ENCODE measurements around the gene SFSWAP. TPM values are rescaled to one million over a fixed set of nuclear protein-coding genes. Genes with fewer than 3 reads are reported as not detected.
"Not testable (repeated sequence)": the region's sequence is repeated elsewhere in the genome, so short reads cannot be mapped to it uniquely, and the experiment has no call there.

SFSWAP gene
- total RNA-seq, 2 donors from 2014 or later, result 58.5 to 61.5 TPM

- no peak overlapping the region for H3K27ac Mint-ChIP-seq
- H3K36me3 Mint-ChIP-seq (ENCODE audit: insufficient read depth in 2 of 2), result peaks cover 2 to 4% of the 10 kb centered on the region in 2 donors
- peaks cover 5 to 11% of the 10 kb centered on the region in 2 donors for H3K9me3 Mint-ChIP-seq
- ATAC-seq (replicated peaks in 1 of 2) (no peak), DNase-seq (no peak)
- H3K4me3 Mint-ChIP-seq, result no peak overlapping the region
- peaks cover 12% of the 10 kb centered on the region for H3K27me3 Mint-ChIP-seq (ENCODE audit: low read depth)
- H3K4me1 Mint-ChIP-seq (ENCODE audit: low read depth), result no peaks in the 10 kb centered on the region
Observed at GRCh38 chr12:131700271-131700670, 10.6 kb upstream of the SFSWAP start.

GRCh38 chr12:131701705-131702572 lies 9.0 kb upstream of the SFSWAP start:
- H3K9me3 Mint-ChIP-seq, result peaks cover 5 to 11% of the 10 kb centered on the region in 2 donors
- H3K4me3 Mint-ChIP-seq, result no peak overlapping the region
- H3K36me3 Mint-ChIP-seq (ENCODE audit: insufficient read depth in 2 of 2), result peaks cover 2 to 4% of the 10 kb centered on the region in 2 donors
- peaks cover 12% of the 10 kb centered on the region for H3K27me3 Mint-ChIP-seq (ENCODE audit: low read depth)
- no peak overlapping the region for H3K27ac Mint-ChIP-seq
- ATAC-seq (replicated peaks in 1 of 2), result no peak
- H3K4me1 Mint-ChIP-seq (ENCODE audit: low read depth), result no peaks in the 10 kb centered on the region
- DNase-seq, result no peak

GRCh38 chr12:131702573-131702877 lies 8.4 kb upstream of the SFSWAP start:
- peaks cover 2 to 4% of the 10 kb centered on the region in 2 donors for H3K36me3 Mint-ChIP-seq (ENCODE audit: insufficient read depth in 2 of 2)
- ATAC-seq (replicated peaks in 1 of 2) (no peak), DNase-seq (no peak)
- H3K9me3 Mint-ChIP-seq, result peaks cover 5 to 11% of the 10 kb centered on the region in 2 donors
- no peak overlapping the region for H3K27ac Mint-ChIP-seq
- no peaks in the 10 kb centered on the region for H3K4me1 Mint-ChIP-seq (ENCODE audit: low read depth)
- peaks cover 12% of the 10 kb centered on the region for H3K27me3 Mint-ChIP-seq (ENCODE audit: low read depth)
- H3K4me3 Mint-ChIP-seq, result no peak overlapping the region

- Mint-ChIP-seq H3K27ac (no peak overlapping the region), H3K36me3 (ENCODE audit: insufficient read depth in 2 of 2) (peaks cover 2 to 4% of the 10 kb centered on the region in 2 donors), H3K9me3 (peaks cover 5 to 11% of the 10 kb centered on the region in 2 donors), H3K4me3 (no peak overlapping the region), H3K4me1 (ENCODE audit: low read depth) (no peaks in the 10 kb centered on the region), H3K27me3 (ENCODE audit: low read depth) (peaks cover 12% of the 10 kb centered on the region)
- DNase-seq, result no peak
- no peak for ATAC-seq (replicated peaks in 1 of 2)
Observed at GRCh38 chr12:131703161-131703560, 7.7 kb upstream of the SFSWAP start.

- no peak overlapping the region for H3K27ac Mint-ChIP-seq
- peaks cover 6% of the 10 kb centered on the region for H3K27me3 Mint-ChIP-seq (ENCODE audit: low read depth)
- H3K4me1 Mint-ChIP-seq (ENCODE audit: low read depth), result peaks cover 4% of the 10 kb centered on the region
- peaks cover 5 to 11% of the 10 kb centered on the region in 2 donors for H3K9me3 Mint-ChIP-seq
- no peak overlapping the region for H3K4me3 Mint-ChIP-seq
- no peak for DNase-seq
- H3K36me3 Mint-ChIP-seq (ENCODE audit: insufficient read depth in 2 of 2), result peaks cover 2 to 4% of the 10 kb centered on the region in 2 donors
- ATAC-seq (replicated peaks in 1 of 2), result no peak
Observed at GRCh38 chr12:131704509-131704908, 6.4 kb upstream of the SFSWAP start.

- Mint-ChIP-seq H3K4me1 (ENCODE audit: low read depth) (peaks cover 14% of the 10 kb centered on the region), H3K9me3 (peaks cover 5 to 11% of the 10 kb centered on the region in 2 donors)
- not testable (repeated sequence) for H3K36me3 Mint-ChIP-seq (ENCODE audit: insufficient read depth in 2 of 2); H3K4me3 Mint-ChIP-seq; H3K27me3 Mint-ChIP-seq (ENCODE audit: low read depth); DNase-seq; ATAC-seq (replicated peaks in 1 of 2); H3K27ac Mint-ChIP-seq
Observed at GRCh38 chr12:131706709-131707108, 4.2 kb upstream of the SFSWAP start.

GRCh38 chr12:131709226-131709625 lies 1.7 kb upstream of the SFSWAP start:
- Mint-ChIP-seq H3K9me3 (peaks cover 5 to 7% of the 10 kb centered on the region in 2 donors), H3K27me3 (ENCODE audit: low read depth) (no peaks in the 10 kb centered on the region), H3K36me3 (ENCODE audit: insufficient read depth in 2 of 2) (peaks cover 8 to 9% of the 10 kb centered on the region in 2 donors), H3K4me1 (ENCODE audit: low read depth) (peaks cover 34% of the 10 kb centered on the region), H3K27ac (peak overlapping the region; percentile 93), H3K4me3 (peak overlapping the region; percentile 94 to 98)
- DNase-seq (no peak), ATAC-seq (replicated peaks in 1 of 2) (no peak)

- H3K27me3 Mint-ChIP-seq (ENCODE audit: low read depth), result no peaks in the 10 kb centered on the region
- no peaks in the 10 kb centered on the region for H3K9me3 Mint-ChIP-seq
Observed at GRCh38 chr12:131711551-131712205, 788 bp downstream of the SFSWAP start.

GRCh38 chr12:131713349-131713748 lies 2.5 kb downstream of the SFSWAP start:
- Mint-ChIP-seq H3K27ac (peak overlapping the region; percentile 14), H3K36me3 (ENCODE audit: insufficient read depth in 2 of 2) (peaks cover 9 to 27% of the 10 kb centered on the region in 2 donors), H3K4me1 (ENCODE audit: low read depth) (peaks cover 34% of the 10 kb centered on the region), H3K9me3 (no peaks in the 10 kb centered on the region), H3K27me3 (ENCODE audit: low read depth) (no peaks in the 10 kb centered on the region), H3K4me3 (peak overlapping the region; percentile 32 to 55)
- DNase-seq (no peak), ATAC-seq (replicated peaks in 1 of 2) (no peak)

More at GRCh38 chr12:131711551-131712205, 788 bp downstream of the SFSWAP start:
- H3K36me3 Mint-ChIP-seq (ENCODE audit: insufficient read depth in 2 of 2), result peaks cover 9 to 20% of the 10 kb centered on the region in 2 donors
- peak; percentile 8 to 11 for DNase-seq
- H3K4me1 Mint-ChIP-seq (ENCODE audit: low read depth), result peaks cover 34% of the 10 kb centered on the region
- H3K27ac Mint-ChIP-seq, result peak overlapping the region; percentile 84
- peak overlapping the region; percentile 94 to 98 for H3K4me3 Mint-ChIP-seq
- ATAC-seq (replicated peaks in 1 of 2), result no peak

- Mint-ChIP-seq H3K27ac (no peak overlapping the region), H3K36me3 (ENCODE audit: insufficient read depth in 2 of 2) (peaks cover 6 to 30% of the 10 kb centered on the region in 2 donors), H3K4me1 (ENCODE audit: low read depth) (peaks cover 28% of the 10 kb centered on the region), H3K4me3 (no peak overlapping the region), H3K9me3 (no peaks in the 10 kb centered on the region), H3K27me3 (ENCODE audit: low read depth) (no peaks in the 10 kb centered on the region)
- DNase-seq (no peak), ATAC-seq (replicated peaks in 1 of 2) (no peak)
Observed at GRCh38 chr12:131714759-131715158, 3.9 kb downstream of the SFSWAP start.

GRCh38 chr12:131716282-131716681 lies 5.4 kb downstream of the SFSWAP start:
- Mint-ChIP-seq H3K9me3 (no peaks in the 10 kb centered on the region), H3K27ac (no peak overlapping the region), H3K4me3 (no peak overlapping the region), H3K36me3 (ENCODE audit: insufficient read depth in 2 of 2) (peaks cover 7 to 39% of the 10 kb centered on the region in 2 donors), H3K4me1 (ENCODE audit: low read depth) (peaks cover 26% of the 10 kb centered on the region), H3K27me3 (ENCODE audit: low read depth) (no peaks in the 10 kb centered on the region)
- ATAC-seq (replicated peaks in 1 of 2) (no peak), DNase-seq (no peak)

- DNase-seq, result no peak
- Mint-ChIP-seq H3K27ac (peak overlapping the region; percentile 82), H3K36me3 (ENCODE audit: insufficient read depth in 2 of 2) (peaks cover 6 to 33% of the 10 kb centered on the region in 2 donors)
Observed at GRCh38 chr12:131720241-131720640, 9.4 kb downstream of the SFSWAP start.

GRCh38 chr12:131720921-131721320 lies 10.0 kb downstream of the SFSWAP start:
- ATAC-seq (replicated peaks in 1 of 2), result no peak
- Mint-ChIP-seq H3K9me3 (no peaks in the 10 kb centered on the region), H3K27ac (peak overlapping the region; percentile 82), H3K27me3 (ENCODE audit: low read depth) (no peaks in the 10 kb centered on the region), H3K4me3 (no peak overlapping the region), H3K4me1 (ENCODE audit: low read depth) (peaks cover 5% of the 10 kb centered on the region), H3K36me3 (ENCODE audit: insufficient read depth in 2 of 2) (peaks cover 6 to 32% of the 10 kb centered on the region in 2 donors)
- DNase-seq, result no peak

More at GRCh38 chr12:131720241-131720640, 9.4 kb downstream of the SFSWAP start:
- Mint-ChIP-seq H3K27me3 (ENCODE audit: low read depth) (no peaks in the 10 kb centered on the region), H3K4me3 (no peak overlapping the region), H3K4me1 (ENCODE audit: low read depth) (peaks cover 5% of the 10 kb centered on the region), H3K9me3 (no peaks in the 10 kb centered on the region)
- no peak for ATAC-seq (replicated peaks in 1 of 2)

All from activated T-cell treated with anti-CD3 and anti-CD28 coated beads, Interleukin-2, amount 50 U/mL, for 72 hours (primary cell).